ENCODE data around the gene ZNF835.

The ZNF835 gene

DNA sequence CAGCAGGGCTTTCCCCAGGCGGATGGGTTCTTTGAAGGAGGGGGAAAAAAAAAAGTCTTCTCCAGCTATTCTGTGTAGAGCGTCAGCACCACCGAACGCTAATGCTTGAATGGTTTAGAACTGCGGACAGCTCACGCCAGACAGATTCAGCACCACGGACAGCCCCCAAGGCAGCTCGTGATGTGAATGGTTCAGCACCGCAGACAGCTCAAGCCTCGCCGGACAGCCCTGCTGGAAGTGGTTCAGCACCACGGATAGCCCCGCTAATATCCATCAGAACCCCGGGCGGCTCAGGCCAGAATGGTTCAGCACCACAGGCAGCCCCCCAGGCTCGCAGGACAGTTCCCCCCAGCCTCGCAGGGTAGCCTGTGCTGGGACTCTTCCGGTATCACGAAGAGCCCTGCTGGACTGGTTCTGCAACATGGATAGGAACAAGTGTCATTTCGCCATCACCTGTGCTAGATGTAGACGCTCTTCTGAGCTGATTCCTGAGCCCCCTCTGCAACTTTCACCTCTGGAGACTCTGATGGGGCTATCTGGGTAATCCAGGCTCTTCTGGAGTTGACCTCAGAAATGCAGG, 33.5 kb downstream of the ZNF835 start:
- no peak overlapping the region for H3K4me3 ChIP-seq (ENCODE audit: low read length)
- TF ChIP-seq ZNF274 (IDR thresholded peaks at IDR 0.05; ENCODE audit: low read depth, low read length): no peak

DNA sequence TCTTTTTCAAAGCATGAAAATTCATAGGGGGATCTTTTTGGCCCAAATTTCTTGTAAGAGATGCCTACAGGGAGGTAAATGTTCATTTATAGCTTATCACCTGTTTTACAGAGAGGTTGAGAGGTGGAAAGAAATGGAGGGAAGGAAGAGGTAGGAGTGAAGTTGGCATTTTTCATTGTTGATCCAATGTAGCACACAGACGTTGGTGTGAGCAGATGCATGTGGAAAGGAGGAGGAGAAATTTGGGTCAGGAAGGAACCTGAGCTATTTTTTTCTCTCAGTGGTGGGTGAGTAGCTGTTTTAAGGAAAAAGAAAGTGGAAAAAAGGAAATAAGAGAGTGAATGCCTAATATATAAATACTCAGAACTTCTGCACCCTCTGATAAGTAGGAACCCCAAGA, 38.5 kb downstream of the ZNF835 start:
- TF ChIP-seq ZNF274 (IDR thresholded peaks at IDR 0.05; ENCODE audit: low read depth, low read length): no peak
- H3K4me3 ChIP-seq (ENCODE audit: low read length): no peak overlapping the region

DNA sequence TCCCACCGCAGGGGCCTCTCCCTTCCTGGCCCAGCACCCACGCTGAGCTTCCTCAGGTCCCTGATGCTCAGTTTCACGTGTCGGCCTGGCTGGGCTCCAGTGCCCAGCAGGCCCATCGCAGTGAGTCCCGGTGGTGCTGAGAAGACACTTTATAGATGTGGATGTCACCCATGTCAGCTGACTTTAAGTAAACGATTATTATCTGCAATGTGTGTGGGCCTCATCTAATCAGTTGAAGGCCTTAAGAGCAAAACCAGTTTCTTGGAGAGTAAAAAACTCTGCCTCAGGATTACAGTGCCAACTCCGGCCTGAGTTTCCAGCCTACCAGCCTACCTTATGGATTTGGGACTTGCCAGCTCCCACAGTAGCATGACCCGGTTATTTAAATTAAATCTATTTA, 45.8 kb downstream of the ZNF835 start:
- H3K4me3 ChIP-seq (ENCODE audit: low read length): no peak overlapping the region
- TF ChIP-seq ZNF274 (IDR thresholded peaks at IDR 0.05; ENCODE audit: low read depth, low read length): no peak

DNA sequence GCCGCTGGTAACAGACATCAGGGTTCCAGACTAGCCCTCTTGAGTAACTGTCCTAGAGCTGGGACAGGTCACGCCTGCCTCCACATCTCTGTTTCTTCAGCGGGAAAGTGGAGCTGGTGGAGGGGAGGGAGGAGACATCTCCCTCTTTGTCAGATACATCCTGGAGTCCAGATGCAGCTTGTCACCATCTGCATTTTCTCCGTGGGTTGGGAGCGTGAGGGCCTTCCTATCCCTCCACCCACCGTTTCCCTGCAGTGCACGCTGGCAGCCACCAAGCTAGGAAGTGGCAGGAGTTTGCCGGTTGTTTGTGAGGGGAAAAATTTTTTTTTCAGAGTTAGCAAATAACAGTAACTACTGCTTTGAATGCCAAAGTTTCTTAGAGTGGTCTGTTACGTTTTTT, 48.6 kb downstream of the ZNF835 start:
- no peak for TF ChIP-seq ZNF274 (IDR thresholded peaks at IDR 0.05; ENCODE audit: low read depth, low read length)
- H3K4me3 ChIP-seq (ENCODE audit: low read length): no peak overlapping the region

- no peak for TF ChIP-seq ZNF274 (IDR thresholded peaks at IDR 0.05; ENCODE audit: low read depth, low read length)
Measured at GRCh38 chr19:56622374-56622773, 49.2 kb downstream of the ZNF835 start.

DNA sequence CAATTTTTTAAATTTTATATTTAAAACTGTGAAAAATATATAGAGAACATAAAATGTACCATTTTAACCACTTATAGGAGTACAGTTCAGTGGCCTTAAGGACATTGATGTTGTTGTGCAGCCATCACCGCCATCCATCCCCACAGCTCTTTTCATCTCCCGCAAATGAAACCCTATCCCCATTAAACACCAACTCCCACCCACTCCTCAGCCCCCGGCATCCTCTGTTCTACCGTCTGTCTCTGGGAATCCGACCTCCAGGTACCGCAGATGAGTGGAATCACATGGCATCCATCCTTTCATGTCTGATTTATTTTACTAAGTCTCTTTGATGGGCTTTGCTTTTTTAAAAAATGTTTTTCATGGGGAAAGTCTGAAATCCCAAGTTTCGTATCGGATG, 52.4 kb downstream of the ZNF835 start:
- no peak overlapping the region for H3K4me3 ChIP-seq (ENCODE audit: low read length)
- no peak for TF ChIP-seq ZNF274 (IDR thresholded peaks at IDR 0.05; ENCODE audit: low read depth, low read length)

More at GRCh38 chr19:56622374-56622773, 49.2 kb downstream of the ZNF835 start:
- H3K4me3 ChIP-seq (ENCODE audit: low read length): no peak overlapping the region

- H3K4me3 ChIP-seq (ENCODE audit: low read length): no peak overlapping the region
- no peak for TF ChIP-seq ZNF274 (IDR thresholded peaks at IDR 0.05; ENCODE audit: low read depth, low read length)
Measured at GRCh38 chr19:56617531-56617930, 54.0 kb downstream of the ZNF835 start.

GRCh38 chr19:56613639-56614038, 57.9 kb downstream of the ZNF835 start:
- no peak overlapping the region for H3K4me3 ChIP-seq (ENCODE audit: low read length)
- no peak for TF ChIP-seq ZNF274 (IDR thresholded peaks at IDR 0.05; ENCODE audit: low read depth, low read length)

DNA sequence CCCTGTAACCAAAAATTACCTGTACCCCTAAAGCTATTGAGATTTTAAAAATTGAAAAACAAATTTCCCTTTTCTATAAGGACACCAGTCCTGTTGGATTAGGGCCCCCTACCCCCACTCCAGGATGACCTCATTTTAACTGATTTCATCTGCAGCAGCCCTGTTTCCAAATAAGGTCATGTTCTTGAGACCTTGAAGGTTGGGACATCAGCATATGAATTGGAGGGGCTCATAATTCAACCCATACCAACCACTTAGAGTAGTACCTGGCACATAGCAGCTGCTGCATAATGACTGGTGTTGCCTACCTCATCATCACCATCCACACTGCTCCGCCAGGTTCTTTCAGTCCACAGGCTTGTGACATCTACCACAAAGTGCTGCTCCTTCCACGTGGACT, 58.8 kb downstream of the ZNF835 start:
- TF ChIP-seq ZNF274 (IDR thresholded peaks at IDR 0.05; ENCODE audit: low read depth, low read length): no peak
- no peak overlapping the region for H3K4me3 ChIP-seq (ENCODE audit: low read length)

Measured in GM08714 (cell line).